ENCODE data around the gene PHLPP1. TPM values are rescaled to one million over a fixed set of nuclear protein-coding genes. Genes with fewer than 3 reads are reported as not detected.
A peak's percentile ranks its signal among the peaks of the same experiment; 100 is the strongest.

PHLPP1 gene
- total and polyA plus RNA-seq, 9 donors = 6.3 to 11.3 (median 9.8) TPM

GRCh38 chr18:62973689-62974088 lies 258.3 kb downstream of the PHLPP1 start:
- Histone ChIP-seq H3K36me3 (ENCODE audit: control insufficient read depth, insufficient read depth, low read length) (peaks cover 19% of the 10 kb centered on the region), H3K4me3 (ENCODE audit: low read length) (no peak overlapping the region), H3K4me1 (ENCODE audit: control insufficient read depth, insufficient read depth, low read length) (no peaks in the 10 kb centered on the region), H3K27ac (ENCODE audit: low read length) (no peak overlapping the region), H3K9me3 (replicated peaks; ENCODE audit: control insufficient read depth, low read depth, low read length) (no peaks in the 10 kb centered on the region), H3K27me3 (ENCODE audit: control insufficient read depth, insufficient read depth, low read length) (no peaks in the 10 kb centered on the region)
- no CpG with 5 or more reads among the region's 1 CpG for WGBS (ENCODE audit: insufficient coverage)
- DNase-seq = no peak

- Histone ChIP-seq H3K27me3 (ENCODE audit: control insufficient read depth, insufficient read depth, low read length) (no peaks in the 10 kb centered on the region), H3K36me3 (ENCODE audit: control insufficient read depth, insufficient read depth, low read length) (peaks cover 26% of the 10 kb centered on the region), H3K9me3 (replicated peaks; ENCODE audit: control insufficient read depth, low read depth, low read length) (no peaks in the 10 kb centered on the region), H3K27ac (ENCODE audit: low read length) (no peak overlapping the region), H3K4me1 (ENCODE audit: control insufficient read depth, insufficient read depth, low read length) (peaks cover 4% of the 10 kb centered on the region), H3K4me3 (ENCODE audit: low read length) (no peak overlapping the region)
- 100% methylated on average over 2 of the region's 3 CpGs for WGBS (ENCODE audit: insufficient coverage)
- DNase-seq = no peak
Observed at GRCh38 chr18:62974388-62974787, 259.0 kb downstream of the PHLPP1 start.

- no peak overlapping the region for H3K27ac ChIP-seq (ENCODE audit: low read length)
- H3K4me3 ChIP-seq (ENCODE audit: low read length) = no peak overlapping the region
- H3K36me3 ChIP-seq (ENCODE audit: control insufficient read depth, insufficient read depth, low read length) = peaks cover 26% of the 10 kb centered on the region
- no peaks in the 10 kb centered on the region for H3K27me3 ChIP-seq (ENCODE audit: control insufficient read depth, insufficient read depth, low read length)
- peaks cover 4% of the 10 kb centered on the region for H3K4me1 ChIP-seq (ENCODE audit: control insufficient read depth, insufficient read depth, low read length)
- 88% methylated on average over 7 of the region's 7 CpGs for WGBS (ENCODE audit: insufficient coverage)
- no peak for DNase-seq
- no peaks in the 10 kb centered on the region for H3K9me3 ChIP-seq (replicated peaks; ENCODE audit: control insufficient read depth, low read depth, low read length)
Observed at GRCh38 chr18:62974928-62975675, 259.8 kb downstream of the PHLPP1 start.

- Histone ChIP-seq H3K27me3 (ENCODE audit: control insufficient read depth, insufficient read depth, low read length) (no peaks in the 10 kb centered on the region), H3K36me3 (ENCODE audit: control insufficient read depth, insufficient read depth, low read length) (peaks cover 26% of the 10 kb centered on the region), H3K4me1 (ENCODE audit: control insufficient read depth, insufficient read depth, low read length) (peaks cover 4% of the 10 kb centered on the region), H3K27ac (ENCODE audit: low read length) (no peak overlapping the region), H3K9me3 (replicated peaks; ENCODE audit: control insufficient read depth, low read depth, low read length) (no peaks in the 10 kb centered on the region), H3K4me3 (ENCODE audit: low read length) (no peak overlapping the region)
- WGBS (ENCODE audit: insufficient coverage) = 83% methylated on average over 1 of the region's 2 CpGs
- DNase-seq = no peak
Observed at GRCh38 chr18:62975785-62976184, 260.4 kb downstream of the PHLPP1 start.

- Histone ChIP-seq H3K9me3 (replicated peaks; ENCODE audit: control insufficient read depth, low read depth, low read length) (no peaks in the 10 kb centered on the region), H3K27me3 (ENCODE audit: control insufficient read depth, insufficient read depth, low read length) (no peaks in the 10 kb centered on the region), H3K4me1 (ENCODE audit: control insufficient read depth, insufficient read depth, low read length) (peaks cover 4% of the 10 kb centered on the region), H3K27ac (ENCODE audit: low read length) (no peak overlapping the region), H3K4me3 (ENCODE audit: low read length) (no peak overlapping the region), H3K36me3 (ENCODE audit: control insufficient read depth, insufficient read depth, low read length) (peaks cover 29% of the 10 kb centered on the region)
- WGBS (ENCODE audit: insufficient coverage) = no CpG with 5 or more reads among the region's 5 CpGs
- DNase-seq = no peak
Observed at GRCh38 chr18:62976227-62976626, 260.9 kb downstream of the PHLPP1 start.

- peaks cover 6% of the 10 kb centered on the region for H3K4me1 ChIP-seq (ENCODE audit: control insufficient read depth, insufficient read depth, low read length)
- no peak for DNase-seq
- peaks cover 30% of the 10 kb centered on the region for H3K36me3 ChIP-seq (ENCODE audit: control insufficient read depth, insufficient read depth, low read length)
- H3K27ac ChIP-seq (ENCODE audit: low read length) = no peak overlapping the region
- H3K4me3 ChIP-seq (ENCODE audit: low read length) = no peak overlapping the region
- no peaks in the 10 kb centered on the region for H3K9me3 ChIP-seq (replicated peaks; ENCODE audit: control insufficient read depth, low read depth, low read length)
- H3K27me3 ChIP-seq (ENCODE audit: control insufficient read depth, insufficient read depth, low read length) = no peaks in the 10 kb centered on the region
- WGBS (ENCODE audit: insufficient coverage) = no CpG with 5 or more reads among the region's 4 CpGs
Observed at GRCh38 chr18:62977512-62977911, 262.2 kb downstream of the PHLPP1 start.

GRCh38 chr18:62978251-62979049 lies 263.1 kb downstream of the PHLPP1 start:
- Histone ChIP-seq H3K27ac (ENCODE audit: low read length) (no peak overlapping the region), H3K4me1 (ENCODE audit: control insufficient read depth, insufficient read depth, low read length) (peaks cover 7% of the 10 kb centered on the region), H3K4me3 (ENCODE audit: low read length) (no peak overlapping the region), H3K9me3 (replicated peaks; ENCODE audit: control insufficient read depth, low read depth, low read length) (no peaks in the 10 kb centered on the region), H3K27me3 (ENCODE audit: control insufficient read depth, insufficient read depth, low read length) (no peaks in the 10 kb centered on the region), H3K36me3 (ENCODE audit: control insufficient read depth, insufficient read depth, low read length) (peaks cover 30% of the 10 kb centered on the region)
- no peak for DNase-seq
- WGBS (ENCODE audit: insufficient coverage) = 93% methylated on average over 36 of the region's 42 CpGs

- WGBS (ENCODE audit: insufficient coverage) = 75% methylated on average over 11 of the region's 13 CpGs
- Histone ChIP-seq H3K27me3 (ENCODE audit: control insufficient read depth, insufficient read depth, low read length) (no peaks in the 10 kb centered on the region), H3K9me3 (replicated peaks; ENCODE audit: control insufficient read depth, low read depth, low read length) (no peaks in the 10 kb centered on the region), H3K4me1 (ENCODE audit: control insufficient read depth, insufficient read depth, low read length) (peaks cover 7% of the 10 kb centered on the region), H3K27ac (ENCODE audit: low read length) (peak overlapping the region; percentile 69), H3K4me3 (ENCODE audit: low read length) (no peak overlapping the region), H3K36me3 (ENCODE audit: control insufficient read depth, insufficient read depth, low read length) (peaks cover 30% of the 10 kb centered on the region)
- DNase-seq = peak; percentile 73
Observed at GRCh38 chr18:62979176-62979575, 263.8 kb downstream of the PHLPP1 start.

GRCh38 chr18:62979900-62980299 lies 264.6 kb downstream of the PHLPP1 start:
- Histone ChIP-seq H3K4me3 (ENCODE audit: low read length) (no peak overlapping the region), H3K9me3 (replicated peaks; ENCODE audit: control insufficient read depth, low read depth, low read length) (no peaks in the 10 kb centered on the region), H3K27ac (ENCODE audit: low read length) (no peak overlapping the region), H3K4me1 (ENCODE audit: control insufficient read depth, insufficient read depth, low read length) (peaks cover 7% of the 10 kb centered on the region), H3K27me3 (ENCODE audit: control insufficient read depth, insufficient read depth, low read length) (no peaks in the 10 kb centered on the region), H3K36me3 (ENCODE audit: control insufficient read depth, insufficient read depth, low read length) (peaks cover 30% of the 10 kb centered on the region)
- WGBS (ENCODE audit: insufficient coverage) = 71% methylated on average over 1 of the region's 4 CpGs
- DNase-seq = no peak

GRCh38 chr18:62981566-62981965 lies 266.2 kb downstream of the PHLPP1 start:
- Histone ChIP-seq H3K27me3 (ENCODE audit: control insufficient read depth, insufficient read depth, low read length) (no peaks in the 10 kb centered on the region), H3K27ac (ENCODE audit: low read length) (no peak overlapping the region), H3K4me1 (ENCODE audit: control insufficient read depth, insufficient read depth, low read length) (peaks cover 7% of the 10 kb centered on the region), H3K36me3 (ENCODE audit: control insufficient read depth, insufficient read depth, low read length) (peaks cover 21% of the 10 kb centered on the region), H3K9me3 (replicated peaks; ENCODE audit: control insufficient read depth, low read depth, low read length) (no peaks in the 10 kb centered on the region), H3K4me3 (ENCODE audit: low read length) (no peak overlapping the region)
- DNase-seq = no peak
- WGBS (ENCODE audit: insufficient coverage) = 84% methylated on average over 9 of the region's 11 CpGs
